ENCODE data around the gene DIAPH3.
"Not testable (repeated sequence)": the region's sequence is repeated elsewhere in the genome, so short reads cannot be mapped to it uniquely, and the experiment has no call there.

The DIAPH3 gene

DNA sequence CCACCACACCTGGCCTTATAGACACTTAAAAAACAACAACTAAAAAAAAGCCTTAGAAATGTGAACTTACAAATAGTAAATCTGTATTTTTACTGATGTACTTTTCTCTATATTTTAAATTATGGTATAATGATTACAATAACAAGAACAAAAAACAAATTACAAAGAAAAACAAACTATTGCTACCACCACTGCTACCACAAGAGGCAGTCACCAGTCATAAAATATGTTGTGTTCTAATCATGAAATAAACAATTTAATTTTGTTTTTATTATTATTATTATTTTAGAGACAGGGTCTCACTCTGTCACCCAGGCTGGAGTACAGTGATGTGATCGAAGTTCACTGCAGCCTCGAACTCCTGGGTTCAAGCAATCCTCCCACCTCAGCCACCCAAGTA, 72.2 kb downstream of the DIAPH3 start:
- Histone ChIP-seq H3F3A (ENCODE audit: control insufficient read depth, insufficient read depth) (no peaks in the 10 kb centered on the region), H4K20me1 (ENCODE audit: control insufficient read depth, insufficient read depth, low read depth, low read length) (no peaks in the 10 kb centered on the region), H3K4me2 (ENCODE audit: low read length) (no peak overlapping the region), H3K27ac (ENCODE audit: low read depth, low read length) (no peak overlapping the region), H3K27me3 (ENCODE audit: control insufficient read depth, low read length) (no peaks in the 10 kb centered on the region), H3K4me1 (ENCODE audit: control insufficient read depth, low read length) (no peaks in the 10 kb centered on the region), H3K36me3 (ENCODE audit: control insufficient read depth, low read length) (peaks cover 16% of the 10 kb centered on the region), H3K9me2 (replicated peaks; ENCODE audit: control insufficient read depth, low read length) (no peaks in the 10 kb centered on the region), H3K4me3 (ENCODE audit: low read length) (no peak overlapping the region), H3K9me3 (ENCODE audit: control insufficient read depth, insufficient read depth, low read length) (no peaks in the 10 kb centered on the region), H3K79me2 (ENCODE audit: control insufficient read depth, low read length) (no peaks in the 10 kb centered on the region)
- TF ChIP-seq, protein P1, sequence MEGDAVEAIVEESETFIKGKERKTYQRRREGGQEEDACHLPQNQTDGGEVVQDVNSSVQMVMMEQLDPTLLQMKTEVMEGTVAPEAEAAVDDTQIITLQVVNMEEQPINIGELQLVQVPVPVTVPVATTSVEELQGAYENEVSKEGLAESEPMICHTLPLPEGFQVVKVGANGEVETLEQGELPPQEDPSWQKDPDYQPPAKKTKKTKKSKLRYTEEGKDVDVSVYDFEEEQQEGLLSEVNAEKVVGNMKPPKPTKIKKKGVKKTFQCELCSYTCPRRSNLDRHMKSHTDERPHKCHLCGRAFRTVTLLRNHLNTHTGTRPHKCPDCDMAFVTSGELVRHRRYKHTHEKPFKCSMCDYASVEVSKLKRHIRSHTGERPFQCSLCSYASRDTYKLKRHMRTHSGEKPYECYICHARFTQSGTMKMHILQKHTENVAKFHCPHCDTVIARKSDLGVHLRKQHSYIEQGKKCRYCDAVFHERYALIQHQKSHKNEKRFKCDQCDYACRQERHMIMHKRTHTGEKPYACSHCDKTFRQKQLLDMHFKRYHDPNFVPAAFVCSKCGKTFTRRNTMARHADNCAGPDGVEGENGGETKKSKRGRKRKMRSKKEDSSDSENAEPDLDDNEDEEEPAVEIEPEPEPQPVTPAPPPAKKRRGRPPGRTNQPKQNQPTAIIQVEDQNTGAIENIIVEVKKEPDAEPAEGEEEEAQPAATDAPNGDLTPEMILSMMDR (IDR thresholded peaks at IDR 0.05; ENCODE audit: low read depth, low read length, poor library complexity, severe bottlenecking) = no peak
- TF ChIP-seq EZH2phosphoT487 (IDR thresholded peaks at IDR 0.05; ENCODE audit: borderline replicate concordance, low read length) = no peak

DNA sequence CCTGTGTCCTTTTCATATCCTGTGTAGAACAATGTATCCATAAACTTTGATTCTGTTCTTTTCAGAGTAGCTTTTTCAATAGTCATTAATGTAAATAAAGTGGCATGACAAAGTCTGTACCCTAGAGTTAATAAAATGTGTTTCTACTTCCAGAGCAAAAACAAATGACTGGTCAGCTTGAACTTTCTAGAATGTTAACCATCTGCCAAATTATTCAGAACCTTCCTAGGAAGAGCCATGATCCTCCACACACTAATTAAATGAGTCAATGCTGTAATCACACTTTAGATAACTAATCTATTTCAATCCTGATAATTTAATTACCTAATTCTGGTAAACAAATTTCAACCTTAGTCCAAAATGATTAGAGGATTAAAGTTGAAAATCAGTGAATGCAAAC, 73.2 kb downstream of the DIAPH3 start:
- Histone ChIP-seq H4K20me1 (ENCODE audit: control insufficient read depth, insufficient read depth, low read depth, low read length) (no peaks in the 10 kb centered on the region), H3K36me3 (ENCODE audit: control insufficient read depth, low read length) (peaks cover 15% of the 10 kb centered on the region), H3F3A (ENCODE audit: control insufficient read depth, insufficient read depth) (no peaks in the 10 kb centered on the region), H3K79me2 (ENCODE audit: control insufficient read depth, low read length) (no peaks in the 10 kb centered on the region), H3K4me1 (ENCODE audit: control insufficient read depth, low read length) (no peaks in the 10 kb centered on the region), H3K9me3 (ENCODE audit: control insufficient read depth, insufficient read depth, low read length) (no peaks in the 10 kb centered on the region), H3K9me2 (replicated peaks; ENCODE audit: control insufficient read depth, low read length) (no peaks in the 10 kb centered on the region), H3K27me3 (ENCODE audit: control insufficient read depth, low read length) (no peaks in the 10 kb centered on the region), H3K4me2 (ENCODE audit: low read length) (no peak overlapping the region), H3K4me3 (ENCODE audit: low read length) (no peak overlapping the region), H3K27ac (ENCODE audit: low read depth, low read length) (no peak overlapping the region)
- no peak for TF ChIP-seq EZH2phosphoT487 (IDR thresholded peaks at IDR 0.05; ENCODE audit: borderline replicate concordance, low read length)
- TF ChIP-seq, protein P1 (IDR thresholded peaks at IDR 0.05; ENCODE audit: low read depth, low read length, poor library complexity, severe bottlenecking) = no peak

DNA sequence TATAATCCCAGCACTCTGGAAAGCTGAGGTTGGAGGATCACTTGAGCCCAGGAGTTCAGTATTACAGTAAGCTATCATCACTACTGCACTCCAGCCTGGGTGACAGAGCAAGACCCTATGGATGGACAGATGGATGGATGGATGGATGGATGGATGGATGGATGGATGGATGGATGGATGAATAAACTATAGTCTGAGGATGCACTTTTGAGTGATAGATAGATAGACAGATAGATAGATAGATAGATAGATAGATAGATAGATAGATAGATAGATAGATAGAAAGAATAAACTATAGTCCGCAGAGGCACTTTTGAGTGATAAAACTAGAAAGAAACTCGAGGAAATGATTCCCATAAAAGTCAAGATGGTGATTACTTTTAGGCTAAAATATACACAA, 79.9 kb downstream of the DIAPH3 start:
- not testable (repeated sequence) for H3K4me2 ChIP-seq (ENCODE audit: low read length); H3K27ac ChIP-seq (ENCODE audit: low read depth, low read length); H3K4me3 ChIP-seq (ENCODE audit: low read length); H3K27me3 ChIP-seq (ENCODE audit: control insufficient read depth, low read length); H3K9me3 ChIP-seq (ENCODE audit: control insufficient read depth, insufficient read depth, low read length); H4K20me1 ChIP-seq (ENCODE audit: control insufficient read depth, insufficient read depth, low read depth, low read length); H3K36me3 ChIP-seq (ENCODE audit: control insufficient read depth, low read length); H3K4me1 ChIP-seq (ENCODE audit: control insufficient read depth, low read length); H3F3A ChIP-seq (ENCODE audit: control insufficient read depth, insufficient read depth); H3K9me2 ChIP-seq (replicated peaks; ENCODE audit: control insufficient read depth, low read length); H3K79me2 ChIP-seq (ENCODE audit: control insufficient read depth, low read length)

DNA sequence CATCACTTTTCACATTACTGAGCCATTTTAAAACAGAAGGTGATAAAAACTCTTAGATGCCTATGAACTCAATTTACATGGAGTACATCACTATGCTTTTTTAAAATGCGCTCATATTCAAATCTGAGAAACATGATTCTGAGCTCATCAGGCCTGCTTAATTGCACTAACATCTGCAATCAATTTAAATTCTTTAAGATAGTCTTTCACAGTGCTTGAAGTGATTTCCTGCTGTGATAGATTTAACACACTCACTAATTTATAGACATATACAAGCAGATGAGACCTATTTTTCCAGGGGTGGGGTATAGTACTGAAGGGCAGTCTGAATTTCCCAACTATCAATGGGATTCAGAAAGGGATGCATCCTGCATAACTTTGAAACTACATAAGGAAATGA, 82.9 kb downstream of the DIAPH3 start:
- no peaks in the 10 kb centered on the region for H3K9me3 ChIP-seq (ENCODE audit: control insufficient read depth, insufficient read depth, low read length)
- no peaks in the 10 kb centered on the region for H3K27me3 ChIP-seq (ENCODE audit: control insufficient read depth, low read length)
- no peak for TF ChIP-seq EZH2phosphoT487 (IDR thresholded peaks at IDR 0.05; ENCODE audit: borderline replicate concordance, low read length)
- TF ChIP-seq, protein P1 (IDR thresholded peaks at IDR 0.05; ENCODE audit: low read depth, low read length, poor library complexity, severe bottlenecking) = no peak
- H4K20me1 ChIP-seq (ENCODE audit: control insufficient read depth, insufficient read depth, low read depth, low read length) = no peaks in the 10 kb centered on the region
- H3K27ac ChIP-seq (ENCODE audit: low read depth, low read length) = no peak overlapping the region
- no peaks in the 10 kb centered on the region for H3F3A ChIP-seq (ENCODE audit: control insufficient read depth, insufficient read depth)
- peaks cover 4% of the 10 kb centered on the region; the same call in 1 of the 2 replicates for H3K36me3 ChIP-seq (ENCODE audit: control insufficient read depth, low read length)
- H3K4me1 ChIP-seq (ENCODE audit: control insufficient read depth, low read length) = no peaks in the 10 kb centered on the region
- H3K9me2 ChIP-seq (replicated peaks; ENCODE audit: control insufficient read depth, low read length) = no peaks in the 10 kb centered on the region
- no peak overlapping the region for H3K4me3 ChIP-seq (ENCODE audit: low read length)
- H3K79me2 ChIP-seq (ENCODE audit: control insufficient read depth, low read length) = no peaks in the 10 kb centered on the region
- H3K4me2 ChIP-seq (ENCODE audit: low read length) = no peak overlapping the region

All from DOHH2 (cell line).